Esophagus muscularis mucosa (tissue), 4 donors: ENCODE measurements around the gene PRSS56. TPM values are rescaled to one million over a fixed set of nuclear protein-coding genes. Genes with fewer than 3 reads are reported as not detected.

Experiments
- DNase-seq: peaks from one replicate; pipeline ENCODE4 v3.0.0-alpha.2; 2017; ENCODE audit errors: extremely low spot score
- H3K27ac ChIP-seq, 4 donors: fragments of 200-600 bp; sonication (generic); replicated peaks in 1 of 4; 1 replicate in 3 of 4; 2 replicates in 1 of 4; pipeline ENCODE4 v1.5.1; 2016 to 2019; ENCODE audit warnings: mild to moderate bottlenecking in 1 of 4
- H3K27me3 ChIP-seq, 4 donors: fragments of 200-600 bp; sonication (generic); one replicate each; pipeline versions ENCODE4 v1.5.1 to v1.6.0; 2016 to 2019
- H3K36me3 ChIP-seq, 4 donors: fragments of 200-600 bp; sonication (generic); one replicate each; pipeline ENCODE4 v1.5.1; 2016 to 2019
- H3K4me1 ChIP-seq, 4 donors: fragments of 200-600 bp; sonication (generic); one replicate each; pipeline ENCODE4 v1.5.1; 2016 to 2019
- H3K4me3 ChIP-seq, 4 donors: fragments of 200-600 bp; sonication (generic); 1 replicate in 2 of 4; 2 replicates in 2 of 4; pipeline ENCODE4 v1.5.1; 2016 to 2019; ENCODE audit warnings: mild to moderate bottlenecking in 4 of 4, moderate library complexity in 1 of 4
- H3K9me3 ChIP-seq, 4 donors: fragments of 200-600 bp; sonication (generic); 1 replicate in 3 of 4; 2 replicates in 1 of 4; pipeline ENCODE4 v1.5.1; 2016 to 2019
- CTCF ChIP-seq, 3 experiments: fragments of 200-600 bp in 2 of 3; fragments of 450-650 bp in 1 of 3; sonication (generic) in 2 of 3; IDR thresholded peaks; one replicate each; pipeline ENCODE4 v1.5.1; 2017 to 2019; ENCODE audit warnings: antibody characterized with exemption in 3 of 3, mild to moderate bottlenecking in 2 of 3, moderate library complexity in 1 of 3
- EP300 ChIP-seq: sonication (generic); formaldehyde crosslinking; IDR thresholded peaks from one replicate; pipeline ENCODE4 v1.6.1; 2017; ENCODE audit warnings: antibody characterized with exemption
- POLR2A ChIP-seq: fragments of 450-650 bp; IDR thresholded peaks from one replicate; pipeline ENCODE4 v1.6.1; 2017; ENCODE audit warnings: antibody characterized with exemption, moderate library complexity, mild to moderate bottlenecking, low read depth
- POLR2AphosphoS5 ChIP-seq, 2 donors: sonication (generic); formaldehyde crosslinking; IDR thresholded peaks; one replicate each; pipeline ENCODE4 v1.6.1; 2017; ENCODE audit warnings: antibody characterized with exemption in 2 of 2
- WGBS: methylation state at CpG from one replicate; pipeline ENCODE4 v1.1.5; 2018; 5-methylcytosine and 5-hydroxymethylcytosine counted together
- intact Hi-C: fragments of 100-400 bp; cut with DNase I; formaldehyde crosslinking; loops from one replicate; pipeline ENCODE4 v1.15.1; 2023
- total RNA-seq, 4 donors: library from RNA; depleted of rRNA; stranded (reverse); fragments of >200 nt; gene quantifications; one replicate each; pipeline versions ENCODE4 v1.1.0 to v1.2.1, GENCODE V29; 2016

The PRSS56 gene
- total RNA-seq = not detected

GRCh38 chr2:232519581-232520438 is at the start of gene PRSS56:
TSS of gene PRSS56 (plus strand) at chr2:232520388. CDS start at chr2:232520599, 211 bp downstream.
- 75% methylated on average over 17 of the region's 19 CpGs for WGBS
- intact Hi-C loops = loop anchor here (10.0 kb wide), 1 partner anchor 615 kb away; no protein-coding TSS in a partner anchor
- Histone ChIP-seq H3K9me3 (no peaks in the 10 kb centered on the region), H3K4me1 (peaks cover 20 to 33% (median 29%) of the 10 kb centered on the region in 4 donors), H3K27me3 (peaks cover 6 to 79% (median 35%) of the 10 kb centered on the region in 4 donors), H3K36me3 (no peaks in the 10 kb centered on the region), H3K4me3 (no peak within 1 kb of the TSS), H3K27ac (no peak within 1 kb of the TSS)
- TF ChIP-seq EP300 (no peak), POLR2A (no peak), POLR2AphosphoS5 (IDR thresholded peaks at IDR 0.05) (no peak), CTCF (IDR thresholded peaks at IDR 0.05) (no peak)
- DNase-seq = no peak

- Histone ChIP-seq H3K27ac (no peak overlapping the region), H3K4me3 (no peak overlapping the region), H3K4me1 (no peaks in the 10 kb centered on the region), H3K9me3 (peaks cover 0 to 10% (median 9%) of the 10 kb centered on the region in 4 donors), H3K36me3 (no peaks in the 10 kb centered on the region), H3K27me3 (peaks cover 0 to 40% (median 0%) of the 10 kb centered on the region in 4 donors)
- DNase-seq = no peak
- TF ChIP-seq POLR2AphosphoS5 (IDR thresholded peaks at IDR 0.05) = no peak
- TF ChIP-seq POLR2A = no peak
- TF ChIP-seq EP300 = no peak
- TF ChIP-seq CTCF (IDR thresholded peaks at IDR 0.05) = no peak
- intact Hi-C loops = no loop called here
- WGBS = 51% methylated on average over 3 of the region's 6 CpGs
Measured at GRCh38 chr2:232473467-232473890, 46.7 kb upstream of the PRSS56 start.

GRCh38 chr2:232476045-232476444 is 44.1 kb upstream of the PRSS56 start:
- 81% methylated on average over 2 of the region's 2 CpGs for WGBS
- TF ChIP-seq POLR2A (no peak), POLR2AphosphoS5 (IDR thresholded peaks at IDR 0.05) (no peak), CTCF (IDR thresholded peaks at IDR 0.05) (no peak), EP300 (no peak)
- Histone ChIP-seq H3K27ac (no peak overlapping the region), H3K27me3 (peaks cover 0 to 51% (median 0%) of the 10 kb centered on the region in 4 donors), H3K4me1 (no peaks in the 10 kb centered on the region), H3K4me3 (no peak overlapping the region), H3K36me3 (no peaks in the 10 kb centered on the region), H3K9me3 (peaks cover 0 to 10% (median 9%) of the 10 kb centered on the region in 4 donors)
- intact Hi-C loops = no loop called here
- DNase-seq = no peak

- H3K4me3 ChIP-seq = no peak overlapping the region
- no peak for DNase-seq
- H3K27me3 ChIP-seq = peaks cover 0 to 58% (median 0%) of the 10 kb centered on the region in 4 donors
- no peaks in the 10 kb centered on the region for H3K4me1 ChIP-seq
- H3K9me3 ChIP-seq = peaks cover 0 to 10% (median 8%) of the 10 kb centered on the region in 4 donors
- no peak overlapping the region for H3K27ac ChIP-seq
- intact Hi-C loops = no loop called here
- H3K36me3 ChIP-seq = no peaks in the 10 kb centered on the region
- TF ChIP-seq CTCF (IDR thresholded peaks at IDR 0.05) (no peak), POLR2AphosphoS5 (IDR thresholded peaks at IDR 0.05) (no peak), POLR2A (no peak), EP300 (no peak)
- WGBS = 96% methylated on average over 7 of the region's 7 CpGs
Measured at GRCh38 chr2:232476791-232477190, 43.4 kb upstream of the PRSS56 start.
